DOHH2 (cell line): Measurements from ENCODE around the gene STK32B.

ENCODE experiments used
- H3F3A ChIP-seq: fragments of 200-600 bp; sonication (generic), shearing (Covaris generic); 2 replicates; pipeline ENCODE4 v1.6.0; 2016; ENCODE audit warnings: antibody characterized with exemption, mild to moderate bottlenecking; ENCODE audit not compliant: control insufficient read depth, insufficient read depth
- H3K27ac ChIP-seq: fragments of 200-600 bp; sonication (generic); 2 replicates; pipeline ENCODE4 v1.5.1; 2014; ENCODE audit warnings: low read depth, mild to moderate bottlenecking, low read length, moderate library complexity
- H3K27me3 ChIP-seq: fragments of 200-600 bp; sonication (generic); 2 replicates; pipeline ENCODE4 v1.6.1; 2014; ENCODE audit warnings: mild to moderate bottlenecking, low read length, mixed read lengths; ENCODE audit not compliant: control insufficient read depth
- H3K36me3 ChIP-seq: fragments of 200-600 bp; sonication (generic); 2 replicates; pipeline ENCODE4 v1.6.1; 2014; ENCODE audit warnings: mild to moderate bottlenecking, low read length, moderate library complexity, mixed read lengths; ENCODE audit not compliant: control insufficient read depth
- H3K4me1 ChIP-seq: fragments of 200-600 bp; sonication (generic); 2 replicates; pipeline ENCODE4 v1.6.1; 2014; ENCODE audit warnings: mild to moderate bottlenecking, low read length, mixed read lengths; ENCODE audit not compliant: control insufficient read depth
- H3K4me2 ChIP-seq: fragments of 200-600 bp; sonication (generic); 2 replicates; pipeline ENCODE4 v1.6.0; 2014; ENCODE audit warnings: mild to moderate bottlenecking, low read length, moderate library complexity
- H3K4me3 ChIP-seq: fragments of 200-600 bp; sonication (generic); 2 replicates; pipeline ENCODE4 v1.5.1; 2014; ENCODE audit warnings: mild to moderate bottlenecking, low read length, mixed read lengths
- H3K79me2 ChIP-seq: fragments of 200-600 bp; sonication (generic); 2 replicates; pipeline ENCODE4 v1.6.1; 2014; ENCODE audit warnings: mild to moderate bottlenecking, low read length, mixed read lengths; ENCODE audit not compliant: control insufficient read depth
- H3K9me2 ChIP-seq: fragments of 200-600 bp; sonication (generic); replicated peaks from 2 replicates; pipeline ENCODE4 v1.6.1; 2014; ENCODE audit warnings: mild to moderate bottlenecking, low read length, mixed read lengths; ENCODE audit not compliant: control insufficient read depth
- H3K9me3 ChIP-seq: fragments of 200-600 bp; sonication (generic); 2 replicates; pipeline ENCODE4 v1.6.1; 2014; ENCODE audit warnings: antibody characterized with exemption, low read length, mixed read lengths; ENCODE audit not compliant: control insufficient read depth, insufficient read depth
- H4K20me1 ChIP-seq: fragments of 200-600 bp; sonication (generic); 2 replicates; pipeline ENCODE4 v1.6.0; 2014; ENCODE audit warnings: low read depth, mild to moderate bottlenecking, antibody characterized with exemption, low read length, moderate library complexity; ENCODE audit not compliant: control insufficient read depth, insufficient read depth
- EZH2phosphoT487 ChIP-seq: fragments of 200-600 bp; sonication (generic); IDR thresholded peaks from 2 replicates; pipeline ENCODE4 v1.6.1; 2017; ENCODE audit warnings: borderline replicate concordance, mild to moderate bottlenecking, antibody characterized with exemption, low read length, moderate library complexity, mixed read lengths
- TF ChIP-seq, protein P1 (sequence below): fragments of 200-600 bp; sonication (generic); IDR thresholded peaks from one replicate; pipeline ENCODE4 v1.5.1; 2014; ENCODE audit warnings: antibody characterized with exemption, mild to moderate bottlenecking, low read depth, low read length; ENCODE audit not compliant: poor library complexity, severe bottlenecking

The STK32B gene

DNA sequence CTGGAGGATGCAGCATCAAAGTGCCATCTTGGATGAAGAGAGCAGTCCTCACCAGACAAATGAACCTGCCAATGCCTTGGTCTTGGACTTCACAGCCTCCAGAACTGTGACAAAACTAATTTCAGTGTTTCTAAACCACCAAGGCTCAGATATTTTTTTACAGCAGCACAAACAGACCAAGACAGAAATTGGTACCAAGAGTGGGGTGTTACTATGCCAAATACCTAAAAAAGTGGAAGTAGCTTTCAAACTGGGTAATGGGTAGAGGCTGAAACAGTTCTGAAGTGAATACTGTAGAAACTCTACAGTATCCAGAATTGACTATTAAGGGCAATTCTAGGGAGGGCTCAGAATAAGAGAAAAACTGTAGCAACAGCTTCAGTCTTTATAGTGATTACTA is 170.8 kb downstream of the STK32B start:
- no peaks in the 10 kb centered on the region for H3K9me2 ChIP-seq
- H3K4me2 ChIP-seq = no peak overlapping the region
- H3F3A ChIP-seq = no peaks in the 10 kb centered on the region
- no peaks in the 10 kb centered on the region for H3K9me3 ChIP-seq
- H3K79me2 ChIP-seq = no peaks in the 10 kb centered on the region
- H3K4me1 ChIP-seq = no peaks in the 10 kb centered on the region
- H3K4me3 ChIP-seq = no peak overlapping the region
- H3K27me3 ChIP-seq = no peaks in the 10 kb centered on the region
- no peaks in the 10 kb centered on the region for H4K20me1 ChIP-seq
- TF ChIP-seq, protein P1, sequence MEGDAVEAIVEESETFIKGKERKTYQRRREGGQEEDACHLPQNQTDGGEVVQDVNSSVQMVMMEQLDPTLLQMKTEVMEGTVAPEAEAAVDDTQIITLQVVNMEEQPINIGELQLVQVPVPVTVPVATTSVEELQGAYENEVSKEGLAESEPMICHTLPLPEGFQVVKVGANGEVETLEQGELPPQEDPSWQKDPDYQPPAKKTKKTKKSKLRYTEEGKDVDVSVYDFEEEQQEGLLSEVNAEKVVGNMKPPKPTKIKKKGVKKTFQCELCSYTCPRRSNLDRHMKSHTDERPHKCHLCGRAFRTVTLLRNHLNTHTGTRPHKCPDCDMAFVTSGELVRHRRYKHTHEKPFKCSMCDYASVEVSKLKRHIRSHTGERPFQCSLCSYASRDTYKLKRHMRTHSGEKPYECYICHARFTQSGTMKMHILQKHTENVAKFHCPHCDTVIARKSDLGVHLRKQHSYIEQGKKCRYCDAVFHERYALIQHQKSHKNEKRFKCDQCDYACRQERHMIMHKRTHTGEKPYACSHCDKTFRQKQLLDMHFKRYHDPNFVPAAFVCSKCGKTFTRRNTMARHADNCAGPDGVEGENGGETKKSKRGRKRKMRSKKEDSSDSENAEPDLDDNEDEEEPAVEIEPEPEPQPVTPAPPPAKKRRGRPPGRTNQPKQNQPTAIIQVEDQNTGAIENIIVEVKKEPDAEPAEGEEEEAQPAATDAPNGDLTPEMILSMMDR = no peak
- TF ChIP-seq EZH2phosphoT487 = no peak
- H3K36me3 ChIP-seq = no peaks in the 10 kb centered on the region
- no peak overlapping the region for H3K27ac ChIP-seq

DNA sequence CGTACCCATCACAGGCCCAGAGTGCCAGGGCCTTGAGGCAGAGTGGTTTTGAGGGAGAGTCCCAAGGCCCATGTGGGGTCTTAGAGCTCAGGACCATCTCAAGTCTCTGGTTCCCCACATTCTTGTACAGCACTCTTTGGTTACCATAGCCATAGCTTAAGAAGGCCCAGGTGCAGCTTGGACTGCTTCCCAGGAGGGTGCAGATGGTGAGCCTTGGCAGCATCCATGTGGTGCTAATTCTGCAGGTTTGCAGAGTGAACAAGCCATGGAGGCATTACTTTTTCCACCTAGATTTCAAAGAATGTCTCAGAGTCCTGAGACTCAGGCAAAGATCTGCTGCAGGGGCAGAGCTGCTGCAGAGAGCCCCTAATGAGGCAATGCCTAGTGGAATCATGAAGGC is 171.7 kb downstream of the STK32B start:
- no peak overlapping the region for H3K4me3 ChIP-seq
- H4K20me1 ChIP-seq = no peaks in the 10 kb centered on the region
- TF ChIP-seq, protein P1 = no peak
- TF ChIP-seq EZH2phosphoT487 = no peak
- no peak overlapping the region for H3K4me2 ChIP-seq
- H3F3A ChIP-seq = no peaks in the 10 kb centered on the region
- H3K9me2 ChIP-seq = no peaks in the 10 kb centered on the region
- no peak overlapping the region for H3K27ac ChIP-seq
- no peaks in the 10 kb centered on the region for H3K27me3 ChIP-seq
- no peaks in the 10 kb centered on the region for H3K9me3 ChIP-seq
- no peaks in the 10 kb centered on the region for H3K4me1 ChIP-seq
- H3K36me3 ChIP-seq = no peaks in the 10 kb centered on the region
- no peaks in the 10 kb centered on the region for H3K79me2 ChIP-seq

DNA sequence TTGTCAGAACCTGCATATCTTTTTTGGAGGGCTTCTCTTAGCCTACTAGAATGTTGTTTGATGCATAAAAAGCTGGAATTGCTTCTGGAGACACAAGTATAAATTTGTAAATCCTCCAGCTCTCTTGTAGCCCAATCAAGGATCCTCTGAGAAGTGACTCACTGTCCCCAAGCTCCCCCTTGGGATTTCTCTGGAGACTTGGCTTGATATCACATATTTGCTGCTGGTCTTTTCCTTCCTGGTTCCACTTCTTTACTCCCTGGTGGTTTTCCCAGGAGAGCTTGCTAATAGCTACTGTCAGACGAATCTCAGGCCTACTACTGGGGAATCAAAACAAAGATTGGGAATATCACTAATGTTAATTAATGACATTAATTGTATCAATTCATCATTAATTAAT is 173.1 kb downstream of the STK32B start:
- no peak overlapping the region for H3K4me2 ChIP-seq
- H4K20me1 ChIP-seq = no peaks in the 10 kb centered on the region
- H3K27me3 ChIP-seq = no peaks in the 10 kb centered on the region
- no peak overlapping the region for H3K4me3 ChIP-seq
- no peaks in the 10 kb centered on the region for H3K4me1 ChIP-seq
- no peaks in the 10 kb centered on the region for H3K9me2 ChIP-seq
- TF ChIP-seq, protein P1 = no peak
- no peak for TF ChIP-seq EZH2phosphoT487
- H3K27ac ChIP-seq = no peak overlapping the region
- H3F3A ChIP-seq = no peaks in the 10 kb centered on the region
- no peaks in the 10 kb centered on the region for H3K36me3 ChIP-seq
- H3K79me2 ChIP-seq = no peaks in the 10 kb centered on the region
- H3K9me3 ChIP-seq = no peaks in the 10 kb centered on the region

DNA sequence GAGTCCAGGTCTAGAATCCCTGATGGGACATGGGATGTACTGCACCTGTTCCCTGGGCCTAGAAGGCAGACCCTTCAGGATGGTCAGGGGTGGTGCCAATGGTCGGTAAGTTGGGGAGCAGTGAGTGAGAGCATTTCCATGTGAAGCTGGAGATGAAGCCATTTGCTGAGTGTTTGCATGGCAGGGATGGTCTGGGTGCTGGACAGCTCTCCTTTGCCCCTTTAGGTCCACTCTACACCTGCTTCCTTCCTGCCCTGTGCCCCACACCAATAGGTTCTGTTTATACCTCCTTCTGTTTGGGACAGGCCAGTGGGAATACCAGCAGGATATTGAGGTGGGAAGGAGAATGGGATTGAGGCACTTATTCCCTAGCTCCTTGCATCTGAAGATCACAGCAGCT is 181.3 kb downstream of the STK32B start:
- TF ChIP-seq, protein P1 = no peak
- no peaks in the 10 kb centered on the region for H3K9me3 ChIP-seq
- no peaks in the 10 kb centered on the region for H3K4me1 ChIP-seq
- no peaks in the 10 kb centered on the region for H4K20me1 ChIP-seq
- H3F3A ChIP-seq = no peaks in the 10 kb centered on the region
- no peak overlapping the region for H3K27ac ChIP-seq
- H3K4me2 ChIP-seq = no peak overlapping the region
- no peaks in the 10 kb centered on the region for H3K27me3 ChIP-seq
- no peak overlapping the region for H3K4me3 ChIP-seq
- no peaks in the 10 kb centered on the region for H3K36me3 ChIP-seq
- no peaks in the 10 kb centered on the region for H3K79me2 ChIP-seq
- H3K9me2 ChIP-seq = no peaks in the 10 kb centered on the region
